Urothelium cell line (cell line): Measurements from ENCODE around the gene NCAPG2.

Experiments used
- DNase-seq: peaks from one replicate; pipeline ENCODE4 v3.0.0; 2011; ENCODE audit warnings: low spot score, mixed read lengths
- FAIRE-seq: peaks from 2 replicates; lab custom pipeline; 2011; peaks lifted over from hg19 to GRCh38; lab: Jason Lieb, UNC

NCAPG2 gene, protein sequence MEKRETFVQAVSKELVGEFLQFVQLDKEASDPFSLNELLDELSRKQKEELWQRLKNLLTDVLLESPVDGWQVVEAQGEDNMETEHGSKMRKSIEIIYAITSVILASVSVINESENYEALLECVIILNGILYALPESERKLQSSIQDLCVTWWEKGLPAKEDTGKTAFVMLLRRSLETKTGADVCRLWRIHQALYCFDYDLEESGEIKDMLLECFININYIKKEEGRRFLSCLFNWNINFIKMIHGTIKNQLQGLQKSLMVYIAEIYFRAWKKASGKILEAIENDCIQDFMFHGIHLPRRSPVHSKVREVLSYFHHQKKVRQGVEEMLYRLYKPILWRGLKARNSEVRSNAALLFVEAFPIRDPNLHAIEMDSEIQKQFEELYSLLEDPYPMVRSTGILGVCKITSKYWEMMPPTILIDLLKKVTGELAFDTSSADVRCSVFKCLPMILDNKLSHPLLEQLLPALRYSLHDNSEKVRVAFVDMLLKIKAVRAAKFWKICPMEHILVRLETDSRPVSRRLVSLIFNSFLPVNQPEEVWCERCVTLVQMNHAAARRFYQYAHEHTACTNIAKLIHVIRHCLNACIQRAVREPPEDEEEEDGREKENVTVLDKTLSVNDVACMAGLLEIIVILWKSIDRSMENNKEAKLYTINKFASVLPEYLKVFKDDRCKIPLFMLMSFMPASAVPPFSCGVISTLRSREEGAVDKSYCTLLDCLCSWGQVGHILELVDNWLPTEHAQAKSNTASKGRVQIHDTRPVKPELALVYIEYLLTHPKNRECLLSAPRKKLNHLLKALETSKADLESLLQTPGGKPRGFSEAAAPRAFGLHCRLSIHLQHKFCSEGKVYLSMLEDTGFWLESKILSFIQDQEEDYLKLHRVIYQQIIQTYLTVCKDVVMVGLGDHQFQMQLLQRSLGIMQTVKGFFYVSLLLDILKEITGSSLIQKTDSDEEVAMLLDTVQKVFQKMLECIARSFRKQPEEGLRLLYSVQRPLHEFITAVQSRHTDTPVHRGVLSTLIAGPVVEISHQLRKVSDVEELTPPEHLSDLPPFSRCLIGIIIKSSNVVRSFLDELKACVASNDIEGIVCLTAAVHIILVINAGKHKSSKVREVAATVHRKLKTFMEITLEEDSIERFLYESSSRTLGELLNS

DNA sequence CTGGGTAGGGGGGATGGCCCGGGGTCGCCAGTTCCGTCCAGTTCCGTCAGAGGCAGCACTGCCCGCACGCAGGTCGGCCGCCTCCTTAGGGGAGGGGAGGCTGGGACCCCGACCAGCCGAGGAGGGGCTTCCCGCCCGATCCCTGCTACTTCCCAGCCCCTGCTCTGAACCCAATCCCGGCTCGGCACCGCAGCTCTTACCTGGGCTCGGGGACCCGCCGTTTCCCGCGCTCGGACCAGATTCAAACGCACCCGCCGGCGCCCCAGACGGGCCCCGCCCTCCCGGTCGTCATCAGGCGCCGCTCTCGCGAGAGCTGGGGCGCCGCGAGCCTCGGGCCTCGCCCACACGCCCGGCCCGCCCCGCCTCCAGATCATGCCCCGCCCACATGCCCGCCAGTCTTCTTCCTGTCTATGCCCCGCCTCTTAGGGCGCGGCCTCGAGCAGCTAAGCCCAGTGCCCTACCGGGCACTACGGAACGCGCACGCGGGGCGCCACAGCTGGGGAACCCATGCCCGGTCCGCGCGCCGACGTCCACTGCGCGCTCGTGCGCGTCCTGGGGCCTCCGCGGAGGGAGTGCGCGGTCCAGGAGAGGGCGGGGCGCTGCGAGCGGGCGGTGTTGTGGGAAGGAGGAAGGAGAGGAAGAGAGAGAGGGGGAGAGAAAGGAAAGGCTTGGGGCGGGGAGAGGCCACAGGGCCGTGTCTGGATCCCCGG is at the start of gene NCAPG2:
TSS of gene NCAPG2 (minus strand) at position 281 of the 710 bp plus-strand sequence. CDS start 2,905 bp downstream, outside the sequence.
- FAIRE-seq (peak; percentile 17), DNase-seq (peak; percentile 97)

DNA sequence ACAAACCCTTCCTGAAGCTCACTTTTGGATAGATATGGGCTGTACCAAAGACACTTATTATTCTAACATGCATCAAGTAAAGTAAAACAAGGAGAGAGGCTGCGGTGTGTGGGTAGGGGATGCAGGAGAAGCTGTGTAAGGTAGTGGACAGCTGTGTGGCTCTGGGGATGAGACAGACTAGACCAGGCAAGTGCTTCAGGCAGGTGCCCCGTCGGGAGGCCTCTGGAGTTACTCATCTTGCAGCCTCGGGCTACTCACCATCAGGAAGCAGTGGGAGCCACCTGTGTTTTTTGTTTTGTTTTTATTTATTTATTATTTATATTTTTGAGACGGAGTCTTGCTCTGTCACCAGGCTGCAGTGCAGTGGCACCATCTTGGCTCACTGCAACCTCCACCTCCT is 49.3 kb upstream of the NCAPG2 start:
- DNase-seq (no peak), FAIRE-seq (no peak)

DNA sequence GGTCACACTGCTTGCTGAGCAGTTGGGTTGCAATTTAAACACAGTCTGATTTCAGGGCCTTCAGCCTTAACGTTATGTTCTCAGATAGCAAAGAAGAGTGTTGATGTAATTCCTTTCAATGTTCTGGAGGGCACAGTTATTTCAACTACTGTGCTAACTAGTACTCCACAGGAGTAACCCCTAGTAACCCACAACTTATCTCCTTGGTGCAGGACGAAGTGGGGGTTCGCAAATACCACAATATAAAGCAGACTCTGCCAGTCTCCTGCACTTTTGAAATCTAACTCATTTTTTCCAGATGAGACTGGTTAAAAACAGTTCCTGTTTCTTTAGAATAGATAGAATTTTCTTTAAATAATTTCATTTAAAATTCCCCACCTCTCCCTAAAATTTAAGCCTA is 47.1 kb upstream of the NCAPG2 start:
- DNase-seq (no peak), FAIRE-seq (no peak)

DNA sequence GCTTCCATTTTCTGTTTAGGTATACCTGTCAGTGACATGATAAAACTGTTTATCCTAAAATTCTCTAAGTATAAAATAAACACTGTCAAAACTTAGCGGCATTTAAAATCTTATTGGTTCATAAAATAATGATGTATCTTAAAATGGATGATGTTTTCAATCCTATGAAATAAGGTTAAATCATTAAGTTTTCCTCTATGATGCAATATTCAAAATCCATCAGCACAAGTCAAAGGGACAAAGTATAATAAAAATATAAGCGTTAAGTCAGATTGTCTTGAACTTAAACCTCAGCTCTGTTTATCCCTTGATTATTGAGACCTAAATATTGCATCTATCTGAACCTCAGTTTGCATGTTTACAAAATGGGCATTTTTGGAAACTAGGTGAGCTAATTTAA is 46.6 kb upstream of the NCAPG2 start:
- FAIRE-seq = no peak

DNA sequence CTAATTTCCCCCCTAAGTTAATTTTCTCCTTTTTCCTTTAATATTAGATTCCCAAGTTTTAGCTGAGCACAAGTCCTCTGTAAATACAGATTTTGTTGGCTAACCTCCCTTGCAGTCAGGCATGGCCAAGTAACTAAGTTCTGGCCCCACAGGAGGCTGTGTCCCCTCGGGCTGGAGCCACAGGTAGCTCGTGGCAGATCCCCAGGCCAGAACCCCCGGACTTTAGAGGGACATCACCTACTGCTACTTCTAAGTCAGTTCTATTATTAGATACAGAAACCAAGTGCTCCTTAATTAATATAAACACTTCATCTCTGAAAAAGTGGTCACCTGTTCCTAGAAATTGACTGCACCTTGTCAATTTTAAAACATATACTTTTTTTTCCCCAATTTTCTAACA is 46.1 kb upstream of the NCAPG2 start:
- no peak for FAIRE-seq
- no peak for DNase-seq

More for the DNA sequence above, 46.6 kb upstream of the NCAPG2 start:
- DNase-seq = no peak

DNA sequence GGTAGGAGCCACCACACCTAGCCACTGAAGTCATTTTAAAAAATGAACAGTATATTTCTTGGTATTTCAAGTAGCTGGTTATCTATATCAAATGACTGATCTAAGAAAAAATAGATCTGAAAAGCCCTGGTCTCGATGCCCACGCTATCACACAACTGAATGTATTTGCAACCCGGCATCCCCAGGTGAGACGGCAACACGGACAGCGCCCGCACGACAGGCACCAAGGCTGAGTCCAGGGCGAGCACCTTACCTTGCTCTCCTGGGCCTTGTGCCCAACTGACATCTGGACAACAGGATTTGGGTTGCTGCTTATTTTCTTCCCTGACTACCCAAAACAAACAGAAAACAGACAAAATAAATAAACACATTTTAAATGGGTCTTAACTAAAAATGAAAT is 44.8 kb upstream of the NCAPG2 start:
- FAIRE-seq (no peak), DNase-seq (no peak)

DNA sequence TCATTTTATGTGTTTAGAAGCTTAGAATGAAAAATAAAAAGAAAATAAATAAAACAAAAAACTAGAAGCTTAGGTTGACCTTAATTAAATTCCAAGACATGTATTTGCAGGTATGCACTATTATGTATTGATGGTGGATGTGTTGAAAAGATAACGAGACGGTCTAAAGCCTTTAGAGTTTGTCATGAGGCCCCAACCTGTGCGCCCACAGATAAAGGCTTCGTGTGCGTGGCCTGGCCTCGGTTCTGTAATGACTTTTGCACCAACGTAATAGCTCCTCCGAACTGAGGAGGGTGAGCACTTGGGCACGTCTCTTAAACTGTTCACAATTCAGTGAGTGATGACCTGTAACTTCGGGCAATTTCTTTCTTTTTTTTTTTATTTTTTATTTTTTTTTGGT is 43.7 kb upstream of the NCAPG2 start:
- FAIRE-seq (no peak), DNase-seq (no peak)

DNA sequence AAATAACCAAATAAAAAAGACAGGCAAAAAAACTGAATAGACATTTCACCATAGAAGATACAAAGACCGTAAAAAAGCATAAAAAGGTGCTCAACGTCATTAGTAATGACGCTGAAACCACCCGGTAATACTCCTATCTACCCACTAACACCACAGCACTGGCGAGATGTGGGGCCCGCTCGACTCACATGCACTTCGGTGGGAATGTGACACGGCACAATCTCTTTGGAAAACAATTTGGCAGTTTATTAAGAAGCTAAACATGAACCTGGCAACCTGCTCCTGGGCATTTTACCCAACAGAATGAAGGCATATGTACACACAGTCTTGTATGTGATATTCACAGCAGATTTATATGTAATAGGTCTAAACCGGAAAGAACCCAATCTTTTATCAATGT is 42.8 kb upstream of the NCAPG2 start:
- DNase-seq (no peak), FAIRE-seq (no peak)

DNA sequence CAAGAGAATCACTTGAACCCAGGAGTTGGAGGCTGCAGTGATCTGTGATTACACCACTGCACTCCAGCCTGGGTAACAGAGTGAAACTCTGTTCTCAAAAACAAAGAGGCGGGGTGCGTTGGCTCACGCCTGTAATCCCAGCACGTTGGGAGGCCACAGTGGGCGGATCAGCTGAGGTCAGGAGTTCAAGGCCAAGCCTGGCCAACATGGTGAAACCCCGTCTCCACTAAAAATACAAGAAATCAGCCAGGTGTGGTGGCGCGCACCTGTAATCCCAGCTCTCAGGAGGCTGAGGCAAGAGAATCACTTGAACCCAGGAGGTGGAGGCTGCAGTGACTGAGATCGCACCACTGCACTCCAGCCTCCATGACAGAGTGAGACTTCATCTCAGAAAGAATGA is 42.4 kb upstream of the NCAPG2 start:
- FAIRE-seq (no peak), DNase-seq (no peak)

DNA sequence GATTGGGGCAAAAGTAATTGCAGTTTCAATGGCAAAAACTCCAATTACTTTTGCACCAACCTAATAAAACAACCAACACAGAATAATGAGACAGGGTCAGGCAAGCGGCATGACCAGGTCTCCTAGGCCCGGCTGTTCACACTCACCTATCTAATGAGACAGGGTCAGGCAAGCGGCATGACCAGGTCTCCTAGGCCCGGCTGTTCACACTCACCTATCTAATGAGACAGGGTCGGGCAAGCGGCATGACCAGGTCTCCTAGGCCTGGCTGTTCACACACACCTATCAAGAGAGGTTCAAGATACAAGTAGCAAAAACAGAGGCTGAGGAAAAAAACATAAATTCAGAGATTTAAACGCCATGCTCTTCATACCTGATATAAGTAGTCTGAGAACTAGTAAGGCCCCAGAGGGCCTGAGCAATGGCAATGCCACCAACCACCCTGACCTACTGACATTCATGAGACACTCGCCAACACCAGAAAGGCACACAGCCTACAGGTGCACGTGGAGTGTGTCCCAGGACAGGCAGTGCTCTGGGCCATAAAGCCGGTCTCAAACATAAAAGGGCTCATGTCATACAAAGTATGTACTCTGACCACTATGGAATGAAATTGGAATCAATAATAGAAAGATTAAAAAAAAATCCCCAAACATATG is 40.6 kb upstream of the NCAPG2 start:
- no peak for DNase-seq
- FAIRE-seq = no peak

DNA sequence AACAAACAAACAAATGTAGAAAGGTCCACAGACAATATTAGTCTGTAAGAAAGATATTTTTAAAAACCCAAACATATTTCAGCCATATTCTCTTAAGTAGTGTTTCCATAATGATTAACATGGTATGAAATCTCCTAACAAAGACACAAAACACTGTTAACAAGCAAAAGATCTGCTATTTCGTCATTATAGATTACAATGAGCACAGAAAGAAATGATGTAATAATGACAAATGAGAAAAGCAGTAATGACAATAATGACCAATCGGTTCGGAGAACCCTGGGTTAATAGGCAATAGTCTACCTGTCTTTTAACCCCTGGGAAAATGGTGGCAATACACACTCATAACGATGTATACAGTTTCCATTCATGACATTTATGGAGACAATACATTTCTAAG is 39.5 kb upstream of the NCAPG2 start:
- FAIRE-seq (no peak), DNase-seq (no peak)

DNA sequence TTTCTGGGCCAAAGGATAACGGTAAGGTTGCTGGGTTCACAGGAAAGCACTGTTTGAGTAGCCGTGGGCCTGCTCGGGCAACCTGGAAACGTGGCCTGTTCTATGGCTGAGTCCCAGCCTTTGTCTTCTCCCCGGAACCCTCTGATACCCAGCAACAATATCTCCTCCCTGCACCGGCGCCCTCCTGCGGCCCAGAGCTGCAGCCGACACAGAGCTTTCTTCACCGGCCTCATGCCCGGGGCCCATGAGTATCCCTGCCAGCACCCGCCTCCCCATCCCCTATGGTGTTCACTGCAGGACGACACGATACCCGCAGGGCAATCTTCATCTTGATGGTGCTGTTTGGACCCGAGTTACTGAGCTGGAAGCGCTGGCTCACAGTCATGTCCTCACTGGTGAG is 38.6 kb upstream of the NCAPG2 start:
- FAIRE-seq = no peak
- DNase-seq = no peak

DNA sequence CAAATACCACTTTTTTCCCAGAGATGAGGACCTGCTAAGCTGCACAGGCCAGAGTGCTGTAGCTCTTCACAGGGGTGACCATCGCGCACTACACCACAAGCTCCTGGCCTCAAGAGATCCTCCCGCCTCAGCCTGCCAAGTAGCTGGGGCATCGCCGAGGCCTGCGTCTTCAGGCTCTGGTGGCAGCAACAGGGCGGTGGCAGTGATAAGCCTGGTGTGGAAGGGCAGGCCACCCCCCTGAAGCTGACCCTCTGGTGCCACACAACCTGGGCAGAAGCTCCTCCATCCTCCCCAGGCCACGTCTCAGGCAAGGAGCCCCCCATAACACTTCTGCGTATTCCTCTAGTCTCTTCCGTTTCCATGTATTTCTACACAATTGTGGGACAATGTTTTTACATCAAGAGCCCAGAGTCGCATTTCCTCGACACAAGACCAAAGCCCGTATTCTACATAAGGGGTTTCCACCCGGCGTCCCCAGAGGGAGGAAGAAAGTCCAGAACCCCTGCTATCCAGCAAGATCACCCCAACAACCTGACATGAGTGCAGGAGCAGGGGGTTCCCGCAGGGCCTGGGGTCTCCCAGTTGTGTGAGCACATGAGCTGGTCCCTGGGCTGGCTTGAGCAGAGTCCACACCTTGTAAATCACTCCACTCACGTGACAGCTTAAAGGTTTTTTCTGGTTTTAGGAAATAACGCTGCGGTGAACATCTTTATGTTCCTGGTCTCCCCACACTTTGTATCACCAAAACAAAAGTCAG is 37.6 kb upstream of the NCAPG2 start:
- no peak for DNase-seq
- no peak for FAIRE-seq

DNA sequence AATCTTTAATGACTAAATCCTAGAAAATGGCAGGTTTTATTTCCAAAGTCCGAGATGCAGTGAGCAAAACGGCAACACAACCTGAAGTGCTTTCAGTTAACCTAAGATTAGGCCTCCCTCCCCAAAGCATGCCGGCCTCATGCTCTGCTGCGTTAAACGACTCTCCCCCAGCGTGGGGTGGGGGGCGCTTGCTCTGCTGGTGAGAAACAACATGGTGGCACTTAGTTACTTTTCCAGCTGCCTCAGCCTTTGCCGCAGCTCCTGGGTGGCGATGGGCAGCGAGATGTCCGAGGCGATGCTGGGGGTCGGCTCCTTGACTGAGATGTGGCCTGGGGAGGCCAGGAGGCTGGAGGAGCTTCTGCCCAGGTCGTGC is 36.7 kb upstream of the NCAPG2 start:
- FAIRE-seq (no peak), DNase-seq (no peak)

DNA sequence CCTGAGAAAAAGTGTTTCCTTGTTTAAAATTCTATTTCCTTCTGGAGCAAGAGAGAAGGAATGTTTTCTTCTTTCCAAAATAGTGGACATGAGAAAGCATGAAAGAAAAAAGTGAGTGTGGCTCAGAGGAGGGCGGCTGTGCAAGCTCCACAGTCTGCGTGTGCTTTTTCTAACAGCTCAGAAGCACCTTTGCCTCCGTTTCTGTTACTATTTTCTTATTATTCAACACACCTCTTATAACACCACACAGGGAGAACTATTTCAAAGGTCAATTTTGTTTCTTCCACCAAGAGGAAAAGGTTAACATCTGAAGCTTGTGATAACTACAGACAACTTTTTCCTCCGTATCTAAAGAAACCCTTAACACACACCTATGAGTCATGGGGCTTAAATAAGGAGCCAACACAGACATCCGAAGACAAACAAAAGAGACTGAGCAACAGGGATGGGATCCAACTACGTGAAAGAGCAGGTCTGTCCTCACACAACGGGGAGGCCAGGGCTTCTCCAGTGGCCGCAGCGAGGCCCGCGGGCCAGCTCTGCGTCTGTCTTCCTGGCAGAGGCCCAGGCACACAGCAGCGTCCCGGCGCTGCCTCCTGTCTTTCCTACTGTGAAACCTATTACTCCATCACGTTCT is 36.2 kb upstream of the NCAPG2 start:
- FAIRE-seq = no peak
- DNase-seq = no peak

DNA sequence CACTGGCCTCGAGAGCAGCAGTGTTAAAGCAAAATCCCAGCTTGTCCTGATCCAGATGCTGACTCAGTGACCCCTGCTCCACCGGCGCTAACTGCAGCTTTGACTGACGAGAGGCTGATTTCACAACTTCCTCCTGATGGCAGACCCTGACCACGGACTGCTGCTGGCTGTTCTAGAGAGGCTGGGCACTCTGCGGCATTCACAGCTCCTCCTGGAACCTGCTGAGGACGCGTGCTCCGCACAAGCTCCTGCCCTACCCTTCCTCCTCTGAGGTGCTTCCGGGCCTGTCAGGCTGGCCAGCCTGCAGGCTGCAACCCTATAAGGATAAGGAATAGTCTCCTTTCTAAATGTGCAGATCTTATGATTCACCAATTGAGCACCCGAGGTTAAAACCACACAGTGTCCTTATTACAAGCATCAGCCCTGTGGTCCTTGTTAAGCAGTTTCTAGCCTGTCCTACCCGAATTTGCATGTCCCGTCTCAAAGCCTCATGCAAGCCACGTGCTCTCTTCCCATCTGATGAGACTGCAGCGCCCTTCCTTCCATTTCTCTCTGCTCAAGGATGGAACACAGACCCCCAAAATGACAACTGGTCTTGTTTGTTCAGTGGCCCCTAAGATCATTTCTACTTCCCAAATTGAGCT is 35.5 kb upstream of the NCAPG2 start:
- FAIRE-seq (no peak), DNase-seq (no peak)

DNA sequence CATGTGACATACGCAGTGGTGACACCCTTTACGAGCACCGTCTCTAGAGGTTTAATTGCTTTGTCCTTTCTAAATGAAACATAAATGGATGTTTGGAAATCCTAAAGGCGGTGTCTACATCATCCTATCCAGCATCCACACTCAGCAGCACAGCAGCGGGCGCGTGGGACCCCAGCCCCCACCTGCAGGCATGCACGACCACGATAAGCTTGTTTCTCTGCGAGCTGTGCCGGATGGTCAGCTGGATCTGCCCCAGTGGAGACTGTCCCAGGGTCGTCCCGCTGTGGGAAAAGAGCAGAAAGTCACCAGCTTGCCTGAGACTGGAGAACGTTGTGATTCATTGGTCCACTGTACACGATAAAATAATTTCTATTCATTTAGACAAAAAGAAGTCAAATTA is 34.2 kb upstream of the NCAPG2 start:
- FAIRE-seq = no peak
- no peak for DNase-seq

DNA sequence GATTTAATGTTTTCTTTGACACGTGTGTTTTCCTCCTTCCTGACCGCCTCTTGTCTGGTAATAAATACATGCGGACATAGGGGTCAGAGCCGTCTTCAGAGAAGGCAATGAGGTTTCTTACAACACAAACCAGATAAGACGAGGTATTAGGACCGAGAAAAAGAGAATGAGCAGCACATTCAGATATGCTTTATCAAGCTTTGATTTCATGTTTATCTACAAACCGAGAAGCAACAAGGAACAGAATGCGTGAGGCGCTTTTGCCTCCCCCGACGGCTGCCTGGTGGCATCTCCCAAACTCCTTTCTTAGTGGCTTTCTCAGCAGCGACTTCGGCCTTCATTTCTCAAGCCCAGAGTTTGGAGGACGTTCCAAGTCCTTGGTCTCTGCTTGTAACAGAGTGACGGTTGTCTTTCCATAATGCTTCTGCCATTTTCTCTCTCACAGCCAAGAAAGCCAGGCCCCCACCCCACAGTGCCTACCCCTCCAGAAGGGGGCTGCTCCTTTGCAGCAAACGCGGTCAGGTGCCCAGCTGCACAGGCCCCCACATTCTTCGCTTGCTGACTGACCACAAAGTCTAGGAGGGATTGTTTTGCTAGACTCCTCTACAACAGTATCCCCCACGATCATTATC is 32.6 kb upstream of the NCAPG2 start:
- DNase-seq (no peak), FAIRE-seq (no peak)
